ENCODE measurements around the gene DIAPH2.

Gene DIAPH2

DNA sequence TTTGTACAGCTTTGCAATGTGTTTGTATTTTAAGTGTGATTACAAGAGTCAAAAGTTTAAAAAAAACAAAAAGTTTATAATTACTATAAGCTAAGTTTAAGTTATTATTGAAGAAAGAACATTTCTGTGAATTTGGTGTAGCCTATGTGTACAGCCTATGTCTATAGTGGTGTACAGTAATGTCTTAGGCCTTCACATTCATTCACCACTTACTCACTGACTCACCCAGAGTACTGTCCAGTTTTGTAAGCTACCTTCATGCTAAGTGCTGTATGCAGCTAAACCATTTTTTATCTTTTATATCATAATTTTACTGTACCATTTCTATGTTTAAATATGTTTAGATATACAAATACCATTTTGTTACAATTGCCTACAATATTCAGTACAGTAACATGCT lies 381.3 kb downstream of the DIAPH2 start:
- DNase-seq: no peak

DNA sequence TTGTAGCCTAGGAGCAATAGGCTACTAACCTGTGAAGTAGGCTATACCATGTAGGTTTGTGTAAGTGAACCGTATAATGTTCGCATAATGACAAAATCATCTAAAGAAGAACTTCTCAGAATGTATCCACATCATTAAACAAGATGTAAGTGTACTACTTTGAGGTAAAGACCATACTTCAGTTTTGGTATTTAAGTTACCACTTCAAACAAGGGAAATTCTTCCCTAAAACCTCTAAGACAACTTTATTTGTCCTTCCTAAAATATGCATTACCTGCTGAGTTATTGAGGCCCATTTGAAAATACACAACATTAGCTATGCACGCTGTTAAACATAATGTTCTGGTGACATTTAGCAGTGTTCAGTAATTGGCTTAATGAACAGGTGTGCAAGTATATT lies 381.7 kb downstream of the DIAPH2 start:
- DNase-seq: no peak

DNA sequence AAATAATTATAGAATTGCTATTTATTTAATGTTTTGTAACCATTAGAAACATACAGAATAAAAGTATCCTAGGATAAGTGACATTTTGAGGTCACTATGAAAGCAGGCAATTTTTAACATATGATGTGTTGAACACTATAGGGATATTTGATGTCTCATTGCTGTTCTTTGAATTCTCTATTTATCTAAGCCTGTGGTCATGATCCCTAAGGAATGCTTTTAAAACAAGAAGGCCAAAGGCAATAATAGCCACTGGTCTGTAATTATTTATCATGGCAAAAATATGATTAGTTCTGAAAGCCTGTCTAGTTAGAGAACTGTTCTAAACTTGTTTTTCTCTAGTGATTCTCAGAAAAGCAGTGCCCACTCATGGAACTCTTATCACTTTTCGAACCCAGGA lies 385.7 kb downstream of the DIAPH2 start:
- DNase-seq: no peak

DNA sequence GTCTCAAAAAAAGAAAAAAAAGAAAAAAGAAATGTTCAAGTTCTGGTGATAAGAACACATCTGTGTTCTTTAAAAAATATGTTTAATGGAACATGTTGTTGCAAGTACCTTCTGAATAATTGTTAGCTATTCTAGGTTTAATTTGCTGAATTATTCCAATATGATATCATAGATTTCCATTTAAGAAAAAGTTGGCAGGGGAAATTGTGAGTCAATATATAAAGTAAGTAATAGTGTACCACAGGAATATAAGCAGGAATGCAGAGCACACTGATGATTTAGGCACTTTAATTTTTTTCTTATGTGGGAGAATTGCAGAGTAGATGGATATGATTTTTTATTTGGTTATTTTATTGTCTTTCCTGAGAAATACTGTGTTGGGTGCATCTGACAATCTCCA lies 389.8 kb downstream of the DIAPH2 start:
- no peak for DNase-seq

DNA sequence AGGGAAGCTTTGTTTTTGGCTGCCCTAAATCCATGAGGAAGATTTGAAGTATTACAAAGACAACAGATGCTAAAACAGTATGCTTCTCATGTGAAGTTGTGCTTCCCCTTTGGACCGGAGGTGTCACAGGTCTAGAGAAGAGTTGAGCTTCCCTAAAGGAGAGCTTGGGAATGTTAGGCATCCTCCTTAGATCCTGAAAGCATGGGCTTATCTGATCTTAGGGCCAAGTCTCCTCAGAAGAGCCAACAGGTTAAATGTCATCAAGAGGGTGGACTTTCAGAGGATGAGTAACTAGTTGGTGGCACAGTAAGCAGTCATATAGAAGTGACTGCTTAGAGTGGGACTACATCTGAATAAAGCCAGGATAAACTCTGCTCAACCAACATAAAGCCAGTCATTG lies 404.5 kb downstream of the DIAPH2 start:
- DNase-seq: no peak

DNA sequence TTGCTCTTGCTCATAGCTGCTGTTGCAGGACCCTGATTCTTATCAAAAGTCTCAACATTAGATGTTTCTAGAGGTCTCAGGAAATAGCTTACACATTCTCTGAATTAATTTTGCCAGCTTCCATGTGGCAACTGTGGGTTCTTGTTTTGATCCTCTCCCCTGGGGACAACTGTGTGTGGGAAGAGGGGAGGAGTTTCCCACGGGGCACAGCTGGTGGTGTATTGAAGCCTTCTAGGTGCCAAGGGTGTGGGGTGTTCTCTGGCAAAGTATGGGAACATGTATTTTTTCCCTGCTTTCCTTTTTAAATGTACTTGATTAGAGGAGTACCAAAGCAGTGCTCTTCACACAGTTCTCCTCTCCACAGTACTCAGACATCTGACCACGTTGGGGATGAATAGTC lies 411.7 kb downstream of the DIAPH2 start:
- peak; percentile 4 for DNase-seq

DNA sequence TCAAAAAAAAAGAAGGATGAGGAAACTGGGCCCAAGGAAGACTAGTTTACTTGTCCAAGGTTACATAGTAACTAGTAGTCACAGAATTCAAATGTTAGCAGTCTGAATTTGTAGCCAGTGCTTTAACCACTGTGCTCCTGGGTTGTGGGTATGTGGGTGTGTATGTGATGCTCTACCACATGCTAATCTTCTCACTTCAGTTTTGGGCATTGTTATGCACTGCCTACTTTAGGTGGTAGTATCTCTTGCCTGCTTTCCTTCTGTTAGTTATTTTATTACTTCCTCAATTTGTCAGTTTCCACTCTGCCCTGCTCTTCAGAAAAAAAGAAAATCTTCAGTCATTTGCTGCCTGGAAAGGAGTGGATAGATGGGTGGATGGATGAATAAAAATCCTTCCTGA lies 418.3 kb downstream of the DIAPH2 start:
- DNase-seq: no peak

DNA sequence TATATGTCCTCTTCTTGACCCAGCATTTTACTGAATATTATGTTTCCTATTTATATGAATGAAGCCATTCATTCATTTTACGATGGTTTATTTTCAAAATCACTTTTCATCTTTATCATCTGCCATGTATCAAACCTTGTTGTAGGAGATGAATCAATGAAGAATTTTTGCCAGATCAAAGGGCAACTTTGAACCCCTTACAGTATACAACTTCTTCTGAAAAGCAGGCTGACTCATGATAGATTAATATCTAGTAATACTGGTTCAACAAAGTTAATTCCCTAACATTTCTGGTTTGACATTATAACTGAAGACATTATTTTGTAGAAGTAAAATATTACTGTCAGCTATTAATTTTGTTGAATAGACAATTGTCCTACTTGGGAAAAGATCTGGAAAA lies 425.1 kb downstream of the DIAPH2 start:
- no peak for DNase-seq

DNA sequence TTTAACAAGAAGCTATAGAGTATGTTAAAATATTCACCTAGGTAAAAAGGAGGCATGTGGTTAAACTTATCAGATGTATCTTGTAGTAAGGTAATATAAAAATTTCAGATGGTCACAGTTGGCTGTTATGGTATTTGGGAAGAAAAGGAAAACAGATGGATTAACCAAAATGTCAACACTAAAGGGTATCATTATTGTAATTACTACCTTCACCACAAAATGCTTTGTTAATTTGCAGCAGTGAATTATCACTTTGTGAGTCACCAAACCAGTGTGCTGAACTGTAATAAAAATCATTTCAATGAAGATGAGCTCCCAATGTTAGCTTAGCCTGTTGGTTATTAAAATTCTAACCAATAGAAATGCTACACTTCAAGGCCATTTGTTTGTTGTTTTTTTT lies 432.9 kb downstream of the DIAPH2 start:
- no peak for DNase-seq

DNA sequence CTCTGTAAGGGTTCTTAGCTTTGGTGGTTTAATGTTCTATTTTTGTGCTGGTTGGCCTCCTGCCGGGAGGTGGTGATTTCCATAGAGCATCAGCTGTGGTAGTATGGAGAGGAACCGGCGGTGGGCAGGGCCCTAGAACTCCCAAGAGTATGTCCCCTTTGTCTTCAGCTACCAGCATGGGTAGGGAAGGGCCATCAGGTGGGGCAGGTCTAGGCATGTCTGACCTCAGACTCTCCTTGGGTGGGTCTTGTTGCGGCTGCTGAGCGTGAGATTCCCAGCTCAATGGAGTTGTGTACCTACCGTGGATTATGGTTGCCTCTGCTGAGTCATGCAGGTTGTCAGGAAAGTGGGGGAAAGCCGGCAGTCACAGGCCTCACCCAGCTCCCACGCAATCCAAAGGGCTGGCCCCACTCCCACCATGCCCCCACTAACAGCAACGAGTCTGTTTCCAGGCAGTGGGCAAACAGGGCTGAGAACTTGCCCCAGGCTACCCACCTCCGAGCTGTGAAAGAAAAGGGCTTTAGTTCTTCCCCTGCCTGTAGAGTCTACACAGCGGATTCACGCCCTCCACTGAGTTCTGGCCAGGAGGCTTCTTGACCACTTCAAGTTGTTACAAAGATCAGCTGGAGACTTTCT lies 434.9 kb downstream of the DIAPH2 start:
- DNase-seq: no peak

DNA sequence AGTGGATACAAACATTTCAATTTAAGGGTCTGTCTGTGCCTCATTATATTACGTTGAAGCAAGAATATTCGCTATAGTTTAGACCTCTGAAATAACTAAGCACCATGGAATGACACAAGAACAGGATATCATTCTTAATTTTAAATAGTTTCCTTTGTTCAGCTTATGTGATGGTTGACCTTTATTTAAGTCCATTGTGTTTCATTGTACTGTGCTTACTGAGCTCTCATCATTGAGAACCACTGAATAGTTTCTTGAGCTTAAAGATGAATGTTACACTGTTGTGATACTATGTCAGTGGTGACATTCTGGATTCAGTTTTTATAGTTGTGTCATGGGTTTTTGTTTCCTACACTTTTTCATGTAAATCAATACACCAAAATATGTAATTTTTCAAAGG lies 438.4 kb downstream of the DIAPH2 start:
- DNase-seq: no peak

DNA sequence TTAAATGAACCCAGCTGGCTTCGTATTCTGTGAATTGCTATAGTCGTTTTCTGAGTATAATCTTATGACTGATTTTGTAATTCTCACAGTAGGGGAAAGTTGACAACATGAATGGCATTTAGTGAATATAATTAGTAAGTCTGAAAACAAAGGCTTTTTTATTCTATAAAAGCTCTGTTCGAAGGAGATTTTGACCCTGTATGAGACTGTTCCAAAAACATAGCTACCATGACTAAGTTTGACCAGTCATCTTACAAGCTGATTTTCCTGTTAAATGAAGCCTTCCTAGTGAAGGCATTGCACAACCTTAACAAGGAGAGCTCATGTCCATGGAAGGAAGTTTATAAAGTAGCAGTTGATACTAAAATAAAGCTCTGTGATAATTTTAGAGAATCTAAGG lies 441.4 kb downstream of the DIAPH2 start:
- no peak for DNase-seq

DNA sequence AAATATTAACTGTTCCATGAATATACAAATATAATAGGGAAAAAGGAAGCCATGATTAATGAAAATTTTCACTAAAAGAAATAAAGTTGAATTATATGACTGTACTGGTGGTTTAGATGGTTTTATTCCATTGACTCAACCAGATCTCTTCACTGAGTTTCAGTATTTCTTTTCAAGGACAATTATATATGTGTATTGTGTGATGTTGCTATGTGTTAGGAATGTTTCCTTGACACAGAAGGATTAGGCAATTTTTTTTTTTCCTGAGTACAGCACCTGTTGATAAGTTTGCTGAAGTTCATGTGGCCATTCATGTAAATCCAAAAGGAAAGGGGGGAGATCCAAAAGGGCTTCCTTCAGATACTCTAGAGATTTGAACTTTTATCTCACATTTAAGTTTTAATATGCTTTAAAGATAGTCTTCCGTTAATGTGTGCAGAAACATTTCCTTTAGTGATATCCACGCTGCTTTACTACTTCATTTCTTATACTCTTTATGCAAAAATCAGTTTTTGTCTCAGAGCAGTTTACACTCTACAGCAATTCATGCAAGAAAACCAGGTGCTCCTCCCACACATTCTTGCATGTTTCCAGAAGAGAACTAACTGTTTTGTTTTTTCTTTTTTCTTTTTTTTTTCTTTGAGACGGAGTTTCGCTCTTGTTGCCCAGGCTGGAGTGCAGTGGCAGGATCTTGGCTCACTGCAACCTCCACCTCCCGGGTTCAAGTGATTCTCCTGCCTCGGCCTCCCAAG lies 448.2 kb downstream of the DIAPH2 start:
- DNase-seq: no peak

DNA sequence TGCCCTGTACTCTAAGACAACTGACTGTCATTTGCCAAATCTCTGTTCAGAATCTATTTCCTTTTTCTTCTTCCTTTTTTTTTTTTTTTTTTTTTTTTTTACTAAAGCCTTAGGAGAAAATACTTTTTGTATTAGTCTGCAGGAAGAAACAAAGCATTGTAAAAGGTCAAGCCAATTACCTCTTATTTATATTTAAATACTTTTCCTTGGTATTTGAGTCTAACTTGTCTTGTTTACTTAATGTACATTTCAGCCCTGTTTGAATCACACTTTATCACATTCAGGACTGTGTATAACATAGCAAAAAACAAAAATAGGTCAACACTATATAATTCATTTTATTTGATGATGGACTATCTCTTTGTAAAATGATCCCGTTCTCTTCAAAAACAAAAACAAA lies 461.3 kb downstream of the DIAPH2 start:
- no peak for DNase-seq

DNA sequence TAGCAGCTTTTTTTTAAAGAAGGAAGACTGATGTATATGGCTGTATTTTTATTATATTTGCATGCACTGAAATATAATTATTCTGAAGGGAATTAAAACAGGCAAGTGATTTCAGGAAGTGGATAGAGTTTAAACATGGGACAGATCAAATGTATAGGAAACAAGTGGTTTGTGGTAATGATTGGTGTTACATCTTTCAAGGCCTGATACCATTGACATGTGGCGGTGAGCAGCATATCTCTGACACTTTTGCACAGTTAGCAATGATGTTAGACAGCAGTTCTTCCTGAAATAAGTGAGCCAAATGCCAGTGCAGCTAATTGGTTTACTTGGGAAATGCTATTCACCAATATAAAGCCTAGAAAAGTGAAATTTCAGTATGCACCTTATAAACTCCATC lies 471.2 kb downstream of the DIAPH2 start:
- no peak for DNase-seq

DNA sequence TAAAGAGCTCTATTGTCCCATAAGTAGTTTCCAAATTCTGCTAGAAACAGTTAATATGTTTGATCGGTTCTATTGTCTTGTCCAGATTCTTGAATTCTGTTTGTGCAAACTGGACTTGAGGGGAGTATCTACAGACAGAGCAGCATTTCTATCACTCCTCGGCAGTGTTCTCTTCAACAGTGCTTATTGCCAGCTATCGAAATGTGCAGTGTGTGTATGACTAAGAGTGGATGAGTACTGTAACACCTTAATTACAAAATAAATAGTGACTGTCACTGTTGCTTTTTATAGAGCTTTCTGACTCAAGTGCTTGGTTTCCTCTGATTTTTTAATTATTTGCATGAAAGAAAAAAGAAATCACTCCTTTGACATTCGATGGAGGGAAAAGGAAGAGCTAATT lies 473.6 kb downstream of the DIAPH2 start:
- no peak for DNase-seq

DNA sequence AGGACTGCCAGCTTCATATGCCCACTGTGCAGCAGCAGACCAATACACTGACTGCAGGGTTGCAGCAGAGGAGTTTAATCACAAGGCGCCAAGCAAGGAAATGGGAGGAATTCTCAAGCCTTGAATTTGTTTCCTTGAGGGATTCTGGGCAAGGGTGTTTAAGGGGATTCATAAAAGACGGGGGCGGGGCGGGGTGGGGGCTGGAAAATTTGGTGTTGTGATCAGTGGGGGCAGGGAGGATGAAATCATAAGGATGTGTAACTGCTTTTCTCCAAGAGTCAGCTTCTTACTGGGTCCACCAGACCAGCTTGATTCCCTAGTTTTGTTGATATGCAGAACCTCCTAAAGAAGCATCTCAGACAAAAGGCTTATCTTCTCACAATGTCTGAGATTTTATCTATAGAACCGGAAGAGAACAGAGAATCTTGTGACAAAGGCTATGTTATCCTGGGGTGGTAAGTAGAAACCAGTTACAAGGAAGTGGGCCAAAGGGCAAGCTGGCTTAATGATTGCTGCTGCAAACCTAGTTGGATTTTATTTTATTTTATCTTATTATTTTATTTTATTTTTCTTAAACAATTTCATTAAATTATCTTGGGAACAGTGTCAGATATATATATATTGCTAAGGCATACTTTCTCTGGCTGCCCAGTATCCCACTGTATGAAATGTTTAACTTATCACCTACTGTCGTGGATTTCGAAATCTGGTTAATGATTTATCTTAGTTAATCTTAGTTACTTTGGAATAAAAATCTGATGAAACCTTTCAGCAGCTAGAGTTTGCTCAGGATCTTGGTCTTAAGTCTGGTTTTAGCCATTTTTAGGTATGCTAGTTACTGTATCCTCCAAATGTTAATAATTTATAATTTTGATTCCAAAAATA lies 475.5 kb downstream of the DIAPH2 start:
- DNase-seq: no peak

DNA sequence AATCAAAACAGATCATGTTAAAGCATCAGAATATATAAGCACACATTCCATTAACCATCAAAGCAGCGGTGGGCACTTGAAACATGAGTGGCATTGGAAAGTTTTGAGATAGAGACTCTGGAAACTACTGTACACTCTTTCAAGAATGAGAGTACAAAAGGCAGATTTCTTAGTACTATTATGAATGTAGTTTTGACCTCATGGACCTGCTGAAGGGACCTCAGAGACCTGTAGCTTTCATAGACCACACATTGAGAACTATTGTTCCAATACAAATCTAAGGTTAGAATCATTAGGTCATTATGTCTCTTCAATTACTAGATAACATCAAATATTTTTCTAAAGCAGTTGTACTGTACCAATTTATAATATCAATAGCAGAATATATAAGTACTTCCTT lies 482.7 kb downstream of the DIAPH2 start:
- no peak for DNase-seq

DNA sequence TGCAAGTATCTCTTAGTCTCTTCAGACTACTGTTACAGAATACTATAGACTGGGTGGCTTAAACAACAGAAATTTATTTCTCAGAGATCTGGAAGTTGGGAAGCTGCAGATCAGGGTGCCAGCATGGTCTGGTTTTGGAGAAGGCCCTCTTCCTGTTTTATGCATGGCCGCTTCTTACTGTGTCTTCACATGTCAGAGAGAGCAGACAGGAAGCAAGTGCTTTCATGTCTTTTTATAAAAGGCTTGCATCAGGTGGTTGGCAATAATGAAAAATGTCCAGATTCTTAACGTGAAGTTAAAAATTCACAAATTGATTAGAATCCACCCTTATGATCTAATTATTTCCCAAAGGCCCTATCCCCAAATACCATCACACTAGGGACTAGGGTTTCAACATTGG lies 484.0 kb downstream of the DIAPH2 start:
- DNase-seq: no peak

DNA sequence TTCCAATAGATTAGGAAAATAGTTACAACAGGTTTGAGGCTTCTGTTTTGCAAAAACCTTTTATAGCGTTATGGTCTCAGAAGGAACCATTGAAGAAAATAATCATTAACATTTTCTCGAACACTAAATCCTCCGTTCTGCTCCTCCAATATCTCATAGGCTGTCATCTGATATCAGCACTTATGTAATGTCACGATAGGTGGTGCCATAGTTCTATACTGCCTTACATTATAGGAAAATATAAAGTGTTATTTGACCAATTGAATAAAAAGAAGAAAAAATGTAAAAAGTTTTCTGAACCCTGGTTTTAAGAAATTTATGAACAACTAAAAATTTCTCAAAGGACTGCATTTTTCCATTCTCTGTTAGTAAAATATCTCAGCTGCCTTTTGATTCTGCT lies 490.5 kb downstream of the DIAPH2 start:
- no peak for DNase-seq

DNA sequence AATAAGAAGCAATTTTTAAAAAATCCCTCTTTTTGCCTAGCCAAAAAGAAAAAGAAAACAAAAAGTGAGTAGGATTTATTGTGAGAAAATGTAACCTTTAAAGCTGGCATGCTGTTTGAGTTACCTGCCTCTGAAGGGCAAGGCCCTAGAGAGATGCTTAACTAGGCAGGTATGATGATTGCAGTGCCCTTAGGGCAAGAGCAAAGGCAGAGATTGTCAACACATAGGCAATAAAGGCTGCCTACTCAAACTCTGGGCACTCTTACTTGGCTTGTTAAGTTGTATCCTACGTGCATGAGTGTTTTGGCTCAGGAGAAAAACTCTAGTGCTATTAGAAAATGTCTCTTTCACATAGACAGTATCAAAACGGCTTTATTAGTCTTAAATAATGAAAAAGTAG lies 505.0 kb downstream of the DIAPH2 start:
- DNase-seq: no peak

DNA sequence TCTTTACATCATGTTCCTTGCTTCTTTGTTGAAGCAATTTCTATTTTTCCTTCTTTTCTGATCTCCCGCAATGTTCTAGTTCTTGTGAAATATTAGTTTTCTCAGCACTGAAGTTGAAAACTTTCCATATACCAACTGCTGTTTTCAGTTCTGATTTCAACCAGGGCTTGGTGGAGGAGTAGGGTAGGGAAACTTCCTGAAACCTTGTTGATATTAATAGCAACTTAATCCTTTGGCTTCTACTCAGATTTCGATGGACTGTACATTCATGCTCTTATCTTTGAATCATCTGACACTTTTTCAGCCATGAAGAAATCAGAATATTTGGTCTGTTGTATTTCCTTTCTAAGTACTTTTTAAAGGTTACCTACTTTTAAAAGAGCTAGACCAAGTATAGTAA lies 514.9 kb downstream of the DIAPH2 start:
- DNase-seq: no peak

DNA sequence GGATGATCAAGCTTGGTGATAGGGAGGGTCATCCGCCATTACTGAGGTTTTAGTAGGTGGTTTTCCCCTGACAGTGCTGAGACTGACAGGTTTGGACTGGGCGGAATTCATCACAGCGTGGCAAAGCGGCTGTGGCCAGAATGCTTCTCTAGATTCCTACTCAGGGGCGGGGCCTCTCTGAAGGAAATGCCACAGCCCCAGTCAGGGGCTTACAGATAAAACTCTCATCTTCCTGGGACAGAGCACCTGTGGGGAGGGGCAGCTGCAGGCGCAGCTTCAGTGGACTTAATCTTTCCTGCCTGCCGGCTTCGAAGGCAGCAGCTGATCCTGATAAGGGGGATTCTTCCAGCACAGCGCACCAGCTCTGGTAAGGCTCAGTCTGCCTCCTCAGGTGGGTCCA lies 515.8 kb downstream of the DIAPH2 start:
- DNase-seq: no peak

DNA sequence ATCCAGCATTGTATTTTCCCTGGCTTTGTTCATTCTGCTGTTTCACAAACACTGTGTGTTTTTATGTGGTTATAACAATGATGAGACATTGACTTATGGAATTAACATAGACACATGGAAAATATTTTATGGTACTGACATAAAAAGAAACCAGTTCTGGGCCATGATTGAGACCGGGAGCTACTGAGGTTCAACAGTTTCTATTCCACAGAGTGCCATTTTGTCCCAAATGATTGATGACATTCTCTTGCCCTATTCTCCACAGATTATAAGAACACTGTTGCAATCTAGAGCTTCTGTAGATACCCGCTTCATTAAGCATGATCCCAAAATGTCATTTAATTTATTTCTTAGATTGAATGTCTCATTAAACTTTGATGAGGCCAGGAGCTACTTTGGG lies 525.9 kb downstream of the DIAPH2 start:
- peak; percentile 23 for DNase-seq
